Tibial nerve (tissue), 4 donors: Measurements from ENCODE around the gene TMCC1.

ENCODE experiments used
- CTCF ChIP-seq, 5 experiments: fragments of 200-600 bp in 3 of 5; fragments of 450-650 bp in 2 of 5; sonication (generic) in 3 of 5; IDR thresholded peaks; one replicate each; pipeline ENCODE4 v1.5.1; 2016 to 2019; ENCODE audit warnings: antibody characterized with exemption in 5 of 5, mild to moderate bottlenecking in 3 of 5, moderate library complexity in 2 of 5
- EP300 ChIP-seq, 2 donors: sonication (generic); formaldehyde crosslinking; IDR thresholded peaks; one replicate each; pipeline ENCODE4 v1.6.1; 2017; ENCODE audit warnings: antibody characterized with exemption in 2 of 2, mild to moderate bottlenecking in 1 of 2
- POLR2A ChIP-seq, 2 donors: fragments of 450-650 bp; IDR thresholded peaks; one replicate each; pipeline ENCODE4 v1.6.1; 2017; ENCODE audit warnings: antibody characterized with exemption in 2 of 2, mild to moderate bottlenecking in 2 of 2, moderate library complexity in 2 of 2

GRCh38 chr3:129892857-129893580, 492 bp downstream of the TMCC1 start:
- TF ChIP-seq CTCF (IDR thresholded peaks at IDR 0.05) = peak in 2 of 5 experiments; percentile 21 to 23
- no peak for TF ChIP-seq POLR2A (IDR thresholded peaks at IDR 0.05)
- peak in 1 of 2 donors; percentile 22 for TF ChIP-seq EP300 (IDR thresholded peaks at IDR 0.05)
